GM12875 (cell line): ENCODE measurements around the gene PPL.
"Not testable (repeated sequence)": the region's sequence is repeated elsewhere in the genome, so short reads cannot be mapped to it uniquely, and the experiment has no call there.

Source experiments
- H3K4me3 ChIP-seq: one replicate; pipeline ENCODE4 v1.5.1; 2011; ENCODE audit warnings: low read depth, low read length, control low read depth
- TF ChIP-seq, protein P1 (sequence below): IDR thresholded peaks from 2 replicates; pipeline ENCODE4 v1.5.1; 2011; ENCODE audit warnings: low read depth, mild to moderate bottlenecking, control low read depth, inconsistent platforms, low read length, moderate library complexity, borderline replicate concordance; ENCODE audit not compliant: insufficient read depth

PPL gene

DNA sequence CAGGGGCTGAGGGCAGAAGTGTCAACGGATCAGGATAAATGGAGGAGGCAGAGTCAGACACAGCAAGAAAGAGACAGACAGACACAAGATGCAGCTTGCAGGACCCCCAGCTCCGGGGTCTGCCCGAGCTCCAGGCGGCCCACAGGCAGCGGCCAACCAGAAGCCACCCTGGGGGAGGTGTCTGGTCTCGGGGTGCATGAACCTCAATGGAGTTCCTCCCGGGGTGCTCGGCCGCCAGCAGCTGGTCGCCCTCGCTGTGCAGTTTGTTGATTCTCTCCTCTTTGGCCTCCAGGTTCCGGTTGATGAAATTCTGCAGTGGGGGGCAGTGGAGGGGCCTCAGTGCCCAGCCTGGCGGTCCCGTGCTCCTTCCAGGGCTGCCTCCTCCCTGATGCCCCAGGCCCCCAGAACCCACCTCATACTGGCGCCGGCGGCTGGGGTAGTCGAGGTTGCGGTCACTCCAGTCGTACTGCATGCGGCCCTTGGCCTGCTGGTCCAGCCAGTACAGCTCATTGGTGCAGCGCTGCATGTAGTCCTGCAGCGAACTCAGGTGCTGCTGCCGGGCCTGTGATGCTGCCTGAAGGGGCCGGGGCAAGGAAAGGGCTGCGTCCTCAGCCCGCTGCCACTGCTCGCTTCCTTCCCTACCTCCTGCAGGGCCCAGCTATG is 38.0 kb downstream of the PPL start:
- TF ChIP-seq, protein P1, sequence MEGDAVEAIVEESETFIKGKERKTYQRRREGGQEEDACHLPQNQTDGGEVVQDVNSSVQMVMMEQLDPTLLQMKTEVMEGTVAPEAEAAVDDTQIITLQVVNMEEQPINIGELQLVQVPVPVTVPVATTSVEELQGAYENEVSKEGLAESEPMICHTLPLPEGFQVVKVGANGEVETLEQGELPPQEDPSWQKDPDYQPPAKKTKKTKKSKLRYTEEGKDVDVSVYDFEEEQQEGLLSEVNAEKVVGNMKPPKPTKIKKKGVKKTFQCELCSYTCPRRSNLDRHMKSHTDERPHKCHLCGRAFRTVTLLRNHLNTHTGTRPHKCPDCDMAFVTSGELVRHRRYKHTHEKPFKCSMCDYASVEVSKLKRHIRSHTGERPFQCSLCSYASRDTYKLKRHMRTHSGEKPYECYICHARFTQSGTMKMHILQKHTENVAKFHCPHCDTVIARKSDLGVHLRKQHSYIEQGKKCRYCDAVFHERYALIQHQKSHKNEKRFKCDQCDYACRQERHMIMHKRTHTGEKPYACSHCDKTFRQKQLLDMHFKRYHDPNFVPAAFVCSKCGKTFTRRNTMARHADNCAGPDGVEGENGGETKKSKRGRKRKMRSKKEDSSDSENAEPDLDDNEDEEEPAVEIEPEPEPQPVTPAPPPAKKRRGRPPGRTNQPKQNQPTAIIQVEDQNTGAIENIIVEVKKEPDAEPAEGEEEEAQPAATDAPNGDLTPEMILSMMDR = no peak
- H3K4me3 ChIP-seq = no peak overlapping the region

DNA sequence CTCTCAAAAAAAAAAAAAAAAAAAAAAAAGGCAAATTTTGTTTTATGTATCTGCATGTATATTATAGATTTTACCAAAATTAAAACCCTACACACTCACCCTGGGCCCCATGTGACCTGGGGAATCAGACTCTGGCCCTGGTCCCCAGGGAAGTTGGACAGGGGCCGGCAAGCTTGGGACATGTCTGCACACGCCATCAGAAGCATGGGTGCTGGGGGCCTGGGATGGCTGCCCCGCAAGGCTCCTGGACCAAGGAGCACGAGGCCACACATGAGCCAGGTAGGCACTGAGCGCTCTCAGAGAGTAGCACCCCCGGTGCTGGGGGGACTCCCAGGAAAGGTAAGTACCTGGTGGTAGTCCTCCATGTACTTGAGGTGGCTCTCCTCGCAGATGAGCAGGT is 39.6 kb downstream of the PPL start:
- no peak overlapping the region for H3K4me3 ChIP-seq
- TF ChIP-seq, protein P1 = no peak

DNA sequence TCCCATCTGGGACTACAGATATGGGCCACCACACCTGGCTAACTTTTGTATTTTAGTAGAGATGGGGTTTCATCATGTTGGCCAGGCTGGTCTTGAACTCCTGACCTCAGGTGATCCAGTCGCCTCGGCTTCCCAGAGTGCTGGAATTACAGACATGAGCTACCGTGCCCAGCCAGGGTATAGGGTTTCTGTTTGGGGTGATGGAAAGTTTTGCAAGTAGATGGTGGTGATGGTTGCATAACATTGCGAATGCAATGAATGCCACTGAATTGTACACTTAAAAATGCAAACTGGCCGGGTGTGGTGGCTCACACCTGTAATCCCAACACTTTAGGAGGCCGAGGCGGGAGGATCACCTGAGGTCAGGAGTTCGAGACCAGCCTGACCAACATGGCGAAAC is 40.2 kb downstream of the PPL start:
- not testable (repeated sequence) for H3K4me3 ChIP-seq

DNA sequence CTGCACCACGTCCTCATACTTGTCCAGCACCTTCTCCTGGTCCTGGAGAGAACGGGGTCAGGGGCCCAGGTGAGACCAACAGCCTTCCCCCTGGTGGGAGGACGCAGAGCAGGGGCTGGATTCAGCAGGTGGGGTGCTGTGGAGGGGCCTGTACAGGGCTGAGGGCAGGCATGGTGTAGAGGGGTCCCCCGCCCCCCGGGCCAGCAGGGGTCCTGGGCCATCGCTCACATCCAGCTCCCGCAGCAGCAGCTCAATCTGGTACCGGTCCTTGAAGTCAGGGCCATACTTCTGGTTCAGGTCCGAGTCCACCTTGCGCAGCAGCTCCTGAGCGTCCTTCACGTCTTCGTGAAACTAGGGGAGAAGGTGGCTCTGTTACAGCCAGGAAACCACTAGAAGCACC is 41.6 kb downstream of the PPL start:
- H3K4me3 ChIP-seq = no peak overlapping the region
- TF ChIP-seq, protein P1 = no peak

DNA sequence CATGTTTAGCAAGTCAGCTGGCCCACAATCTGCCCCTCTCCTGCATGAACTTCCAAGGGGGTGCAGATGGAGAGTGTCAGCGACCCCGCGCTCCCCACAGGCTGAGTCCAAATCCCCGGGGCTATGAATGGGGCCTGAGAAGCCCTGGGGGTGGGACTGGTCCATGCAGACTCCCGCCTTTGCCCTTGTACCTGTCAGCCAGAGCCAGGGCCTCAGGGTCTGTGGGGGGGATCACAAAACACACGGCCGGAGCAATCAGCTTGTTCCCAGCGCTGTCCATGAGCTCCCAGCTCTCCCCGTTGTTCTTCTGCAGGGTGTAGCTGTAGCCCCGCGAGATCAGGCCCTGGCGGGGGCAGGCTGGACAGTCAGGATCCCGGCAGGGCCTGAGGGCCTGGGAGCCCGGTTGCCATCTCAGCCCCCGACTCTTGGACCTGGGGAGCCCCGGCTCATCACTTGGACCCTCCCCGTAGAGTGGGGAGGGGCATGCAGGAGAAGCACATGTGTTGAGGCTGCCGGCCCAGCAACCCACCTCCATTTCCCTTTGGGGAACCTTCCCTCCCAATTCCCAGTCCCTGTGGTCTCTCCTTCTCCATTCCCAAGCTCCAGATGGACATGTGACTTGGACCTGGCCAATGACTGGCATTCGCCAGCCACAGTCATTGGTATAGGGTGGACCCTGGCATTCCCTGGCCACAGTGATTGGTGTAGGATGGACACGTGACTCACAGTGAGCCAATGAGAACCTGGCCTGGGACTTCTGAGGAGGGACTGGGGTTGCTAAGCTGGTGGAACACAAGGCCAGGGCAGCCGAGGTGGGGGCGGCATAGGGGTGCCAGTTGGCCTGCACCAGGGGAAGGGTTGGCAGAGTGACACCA is 42.4 kb downstream of the PPL start:
- H3K4me3 ChIP-seq = no peak overlapping the region
- TF ChIP-seq, protein P1 = no peak

DNA sequence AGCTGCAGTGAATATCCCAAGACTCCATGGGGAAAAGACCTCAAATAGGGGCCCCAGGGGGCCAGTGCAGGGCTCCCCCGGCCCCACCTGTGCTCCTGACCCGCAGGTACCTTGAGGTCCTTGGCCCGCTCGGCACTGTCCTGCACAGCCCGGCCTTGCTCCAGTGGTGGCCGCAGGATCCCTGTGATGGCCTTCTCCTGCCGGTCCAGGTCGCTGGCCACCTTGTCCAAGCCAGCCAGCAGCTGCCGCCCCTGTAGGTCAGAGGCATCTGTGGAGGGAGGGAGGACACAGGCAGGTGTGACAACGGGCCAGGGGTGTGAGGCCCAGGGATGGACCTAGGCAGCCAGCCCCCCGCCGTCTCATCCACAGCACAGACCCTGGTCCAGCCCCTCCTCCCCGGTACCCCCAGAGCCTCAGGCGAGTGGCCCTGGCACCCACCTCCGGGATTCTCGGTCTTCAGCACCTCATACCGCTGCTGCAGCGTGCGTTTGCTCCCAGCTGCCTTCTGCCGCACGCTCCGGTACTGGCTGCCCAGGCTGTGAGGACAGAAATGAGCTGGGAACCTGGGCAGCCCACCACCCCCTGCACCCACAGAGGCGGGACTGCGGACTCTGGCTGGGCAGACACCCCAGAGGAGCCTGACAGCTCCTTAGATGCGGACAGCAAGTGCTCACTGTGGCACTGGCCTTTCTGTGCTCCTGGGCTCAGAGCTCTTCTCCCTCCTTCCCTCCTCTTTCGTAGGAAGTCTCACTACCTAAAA is 43.7 kb downstream of the PPL start:
- TF ChIP-seq, protein P1 = no peak
- no peak overlapping the region for H3K4me3 ChIP-seq

DNA sequence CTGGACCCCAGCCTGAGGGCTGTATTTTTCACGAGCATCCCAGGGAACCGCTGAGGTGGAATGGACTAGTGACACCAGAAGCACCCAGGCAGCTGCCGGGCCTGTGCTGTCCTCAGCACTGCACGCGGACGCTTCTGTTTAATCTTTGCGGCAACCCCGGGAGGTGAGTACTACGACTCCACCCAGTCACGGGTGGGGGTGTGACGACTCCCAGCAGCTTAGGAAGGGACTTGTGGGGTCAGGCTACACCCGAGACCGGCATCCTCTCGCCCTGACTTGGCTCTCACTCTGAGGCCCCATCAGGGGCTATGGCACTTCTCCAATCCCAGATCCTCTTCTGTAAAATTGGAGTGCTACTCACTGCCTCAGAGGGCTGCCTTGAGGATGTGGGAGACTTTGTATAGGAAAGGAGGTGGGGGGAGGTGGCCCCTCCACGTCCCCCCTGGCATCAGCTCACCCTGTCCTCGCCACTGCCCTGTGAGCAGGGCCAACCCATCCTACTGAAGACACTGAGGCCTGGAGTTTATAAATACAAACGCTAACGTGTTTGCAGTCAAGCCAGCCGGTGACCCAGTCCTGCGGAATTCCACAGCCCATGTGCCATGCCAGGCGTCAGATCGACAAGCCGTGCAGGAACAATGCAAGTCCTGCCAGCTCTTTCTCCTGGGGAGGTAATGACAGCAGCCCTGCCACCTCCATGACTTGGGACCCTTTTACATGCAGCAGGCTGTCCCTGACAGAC is 44.4 kb downstream of the PPL start:
- TF ChIP-seq, protein P1 = no peak

More for the DNA sequence above, 44.4 kb downstream of the PPL start:
- H3K4me3 ChIP-seq = no peak overlapping the region
